CD14-positive monocyte (primary cell): ENCODE measurements around the gene LARGE2. TPM values are rescaled to one million over a fixed set of nuclear protein-coding genes. Genes with fewer than 3 reads are reported as not detected.

Experiments
- DNase-seq, 3 donors: peaks; one replicate each; pipeline ENCODE4 v3.0.0-alpha.2; 2011 to 2022
- H2AFZ ChIP-seq: 2 replicates; pipeline ENCODE4 v1.6.0; 2012; ENCODE audit warnings: mild to moderate bottlenecking, low read depth, low read length, inconsistent platforms; ENCODE audit not compliant: insufficient read depth, poor library complexity, severe bottlenecking
- H3K27ac ChIP-seq, 2 donors: 1 replicate in 1 of 2; 2 replicates in 1 of 2; pipeline ENCODE4 v1.5.1; 2012 to 2013; ENCODE audit warnings: low read length in 2 of 2, control low read depth in 1 of 2, inconsistent platforms in 1 of 2, low read depth in 1 of 2, mild to moderate bottlenecking in 1 of 2
- H3K27me3 ChIP-seq, 2 donors: one replicate each; pipeline versions ENCODE4 v1.6.0 to v1.6.1; 2011 to 2013; ENCODE audit warnings: low read length in 2 of 2; ENCODE audit not compliant: control insufficient read depth in 2 of 2, insufficient read depth in 2 of 2
- H3K36me3 ChIP-seq, 2 donors: replicated peaks in 1 of 2; 1 replicate in 1 of 2; 2 replicates in 1 of 2; pipeline versions ENCODE4 v1.5.1 to v1.6.1; 2012 to 2013; ENCODE audit warnings: low read length in 2 of 2, control low read depth in 1 of 2, inconsistent platforms in 1 of 2, mild to moderate bottlenecking in 1 of 2; ENCODE audit not compliant: insufficient read depth in 2 of 2, control insufficient read depth in 1 of 2
- H3K4me1 ChIP-seq, 2 donors: 1 replicate in 1 of 2; 2 replicates in 1 of 2; pipeline versions ENCODE4 v1.5.1 to v1.6.1; 2012 to 2013; ENCODE audit warnings: low read length in 2 of 2, control low read depth in 1 of 2, inconsistent platforms in 1 of 2, mild to moderate bottlenecking in 1 of 2, moderate library complexity in 1 of 2; ENCODE audit not compliant: insufficient read depth in 2 of 2, control insufficient read depth in 1 of 2
- H3K4me2 ChIP-seq: replicated peaks from 2 replicates; pipeline ENCODE3; 2012; ENCODE audit warnings: low read length, moderate library complexity, mild to moderate bottlenecking; ENCODE audit not compliant: poor library complexity, severe bottlenecking; ENCODE audit errors: extremely low read depth
- H3K4me3 ChIP-seq, 3 experiments: fragments of 200-600 bp in 1 of 3; sonication (generic) in 1 of 3; replicated peaks in 1 of 3; 1 replicate in 2 of 3; 2 replicates in 1 of 3; pipeline ENCODE4 v1.5.1; 2011 to 2013; ENCODE audit warnings: low read length in 3 of 3, mild to moderate bottlenecking in 3 of 3, control low read depth in 2 of 3, low read depth in 2 of 3, inconsistent platforms in 1 of 3, moderate library complexity in 1 of 3
- H3K79me2 ChIP-seq: 2 replicates; pipeline ENCODE4 v1.6.0; 2012; ENCODE audit warnings: mild to moderate bottlenecking, control low read depth, inconsistent platforms, low read length, moderate library complexity; ENCODE audit not compliant: insufficient read depth
- H3K9ac ChIP-seq: 2 replicates; pipeline ENCODE4 v1.6.0; 2017; ENCODE audit warnings: low read length, mild to moderate bottlenecking; ENCODE audit not compliant: insufficient read depth, poor library complexity, severe bottlenecking
- H3K9me3 ChIP-seq, 2 donors: replicated peaks in 1 of 2; 1 replicate in 1 of 2; 2 replicates in 1 of 2; pipeline versions ENCODE4 v1.5.1 to v1.6.1; 2012 to 2013; ENCODE audit warnings: low read length in 2 of 2, control low read depth in 1 of 2; ENCODE audit not compliant: control insufficient read depth in 1 of 2, insufficient read depth in 1 of 2
- H4K20me1 ChIP-seq: 2 replicates; pipeline ENCODE4 v1.6.0; 2012; ENCODE audit warnings: mild to moderate bottlenecking, low read length, control low read depth, moderate library complexity; ENCODE audit not compliant: insufficient read depth
- H3K27ac Mint-ChIP-seq, 7 donors: one replicate each; pipeline ENCODE4 v1.8.0; 2020; ENCODE audit warnings: mild to moderate bottlenecking in 7 of 7, mixed read lengths in 7 of 7, moderate library complexity in 6 of 7, inconsistent platforms in 2 of 7
- H3K27me3 Mint-ChIP-seq, 3 donors: one replicate each; pipeline ENCODE4 v1.8.0; 2021 to 2022; ENCODE audit warnings: low read depth in 3 of 3, mild to moderate bottlenecking in 3 of 3, mixed read lengths in 3 of 3, moderate library complexity in 3 of 3, inconsistent platforms in 1 of 3
- H3K36me3 Mint-ChIP-seq, 2 donors: one replicate each; pipeline ENCODE4 v1.8.0; 2020; ENCODE audit warnings: mixed read lengths in 2 of 2, inconsistent platforms in 1 of 2, mild to moderate bottlenecking in 1 of 2
- H3K4me1 Mint-ChIP-seq: one replicate; pipeline ENCODE4 v1.8.0; 2020; ENCODE audit warnings: mild to moderate bottlenecking, mixed read lengths
- H3K4me3 Mint-ChIP-seq, 2 donors: one replicate each; pipeline ENCODE4 v1.8.0; 2020; ENCODE audit warnings: mild to moderate bottlenecking in 2 of 2, mixed read lengths in 2 of 2, moderate library complexity in 1 of 2
- H3K9me3 Mint-ChIP-seq, 7 donors: one replicate each; pipeline ENCODE4 v1.8.0; 2020 to 2022; ENCODE audit warnings: mixed read lengths in 7 of 7, mild to moderate bottlenecking in 6 of 7, moderate library complexity in 6 of 7, inconsistent platforms in 2 of 7
- CTCF ChIP-seq: fragments of 200-600 bp; IDR thresholded peaks from one replicate; pipeline ENCODE4 v1.8.0; 2022; ENCODE audit warnings: antibody characterized with exemption, mild to moderate bottlenecking
- WGBS: methylation state at CpG from one replicate; pipeline ENCODE4 v1.1.5; 2013; ENCODE audit warnings: missing lambda C conversion rate; ENCODE audit not compliant: insufficient coverage; 5-methylcytosine and 5-hydroxymethylcytosine counted together
- intact Hi-C, 2 donors: fragments of 100-400 bp; cut with micrococcal nuclease; formaldehyde crosslinking; loops; one replicate each; pipeline versions ENCODE4 v1.15.0 to v1.15.1; 2023
- polyA plus RNA-seq, 3 donors: library from polyadenylated mRNA; depleted of rRNA in 1 of 3; unstranded in 2 of 3; stranded (reverse) in 1 of 3; fragments of 300-500 nt in 2 of 3; fragments of >200 nt in 1 of 3; fragmentation: Illumina TruSeq in 2 of 3; gene quantifications; 1 replicate in 2 of 3; 2 replicates in 1 of 3; pipeline ENCODE4 v1.2.3, GENCODE V29; 2012 to 2021

LARGE2 gene
- polyA plus RNA-seq, 3 donors, result 0.12 TPM; not detected in 2

- Mint-ChIP-seq H3K4me1 (peaks cover 7% of the 10 kb centered on the region), H3K27me3 (peaks cover 52 to 78% (median 59%) of the 10 kb centered on the region in 3 donors), H3K36me3 (peaks cover 3 to 4% of the 10 kb centered on the region in 2 donors), H3K4me3 (peak overlapping the region; percentile 72 to 81), H3K27ac (peak overlapping the region in 4 of 7 donors; percentile 3 to 83 (median 50)), H3K9me3 (peaks cover 0 to 11% (median 5%) of the 10 kb centered on the region in 7 donors)
- WGBS, result 84% methylated on average over 5 of the region's 8 CpGs
- peaks cover 11 to 15% of the 10 kb centered on the region in 2 donors for H3K4me1 ChIP-seq
- DNase-seq, result peak in 1 of 3 donors; percentile 37
- peaks cover 4 to 23% of the 10 kb centered on the region in 2 donors for H3K9me3 ChIP-seq
- no peaks in the 10 kb centered on the region for H4K20me1 ChIP-seq
- H3K27ac ChIP-seq, result no peak overlapping the region
- no peaks in the 10 kb centered on the region for H3K79me2 ChIP-seq
- no peak overlapping the region for H3K4me2 ChIP-seq
- no peak overlapping the region for H3K4me3 ChIP-seq
- H3K36me3 ChIP-seq, result no peaks in the 10 kb centered on the region
- H3K27me3 ChIP-seq, result peaks cover 24 to 54% of the 10 kb centered on the region in 2 donors
- H3K9ac ChIP-seq, result no peak overlapping the region
- intact Hi-C loops, result no loop called here
- no peak overlapping the region for H2AFZ ChIP-seq
- TF ChIP-seq CTCF, result no peak
Measured at GRCh38 chr11:45900916-45901617, 21.4 kb upstream of the LARGE2 start.

GRCh38 chr11:45901626-45902025 is 20.8 kb upstream of the LARGE2 start:
- no peak overlapping the region for H3K27ac ChIP-seq
- H3K4me1 Mint-ChIP-seq, result peaks cover 10% of the 10 kb centered on the region
- no peak overlapping the region for H3K4me2 ChIP-seq
- intact Hi-C loops, result no loop called here
- no peaks in the 10 kb centered on the region for H3K36me3 ChIP-seq
- peak overlapping the region in 3 of 7 donors; percentile 13 to 83 (median 49) for H3K27ac Mint-ChIP-seq
- peaks cover 0 to 11% (median 5%) of the 10 kb centered on the region in 7 donors for H3K9me3 Mint-ChIP-seq
- no peak overlapping the region for H2AFZ ChIP-seq
- H3K27me3 ChIP-seq, result peaks cover 24 to 49% of the 10 kb centered on the region in 2 donors
- H3K79me2 ChIP-seq, result no peaks in the 10 kb centered on the region
- H3K27me3 Mint-ChIP-seq, result peaks cover 47 to 78% (median 54%) of the 10 kb centered on the region in 3 donors
- no peak overlapping the region for H3K9ac ChIP-seq
- no peak for TF ChIP-seq CTCF
- peaks cover 4 to 23% of the 10 kb centered on the region in 2 donors for H3K9me3 ChIP-seq
- no peak overlapping the region for H3K4me3 ChIP-seq
- H3K4me1 ChIP-seq, result peaks cover 11 to 15% of the 10 kb centered on the region in 2 donors
- no peaks in the 10 kb centered on the region for H4K20me1 ChIP-seq
- no peak for DNase-seq
- WGBS, result 90% methylated on average over 6 of the region's 6 CpGs
- peaks cover 3 to 4% of the 10 kb centered on the region in 2 donors for H3K36me3 Mint-ChIP-seq
- peak overlapping the region in 1 of 2 donors; percentile 81 for H3K4me3 Mint-ChIP-seq
